Keratinocyte (primary cell): Measurements from ENCODE around the gene RENBP. TPM values are rescaled to one million over a fixed set of nuclear protein-coding genes. Genes with fewer than 3 reads are reported as not detected.

ENCODE experiments used
- DNase-seq: peaks from one replicate; pipeline ENCODE4 v3.0.0-alpha.2; 2011; ENCODE audit warnings: low read depth, missing footprints, low spot score
- FAIRE-seq: peaks from 2 replicates; lab custom pipeline; 2011; peaks lifted over from hg19 to GRCh38; lab: Jason Lieb, UNC
- H2AFZ ChIP-seq: 2 replicates; pipeline ENCODE4 v1.6.0; 2012; ENCODE audit warnings: low read length, control low read depth, inconsistent platforms; ENCODE audit not compliant: control insufficient read depth
- H3K27ac ChIP-seq: 2 replicates; pipeline ENCODE4 v1.5.1; 2011; ENCODE audit warnings: low read length; ENCODE audit not compliant: control insufficient read depth, insufficient read depth
- H3K27me3 ChIP-seq: 3 replicates; pipeline ENCODE4 v1.6.0; 2011; ENCODE audit warnings: low read length; ENCODE audit not compliant: control insufficient read depth, insufficient read depth; ENCODE audit errors: extremely low read depth
- H3K36me3 ChIP-seq, 2 experiments: 2 replicates in 1 of 2; 3 replicates in 1 of 2; pipeline ENCODE4 v1.5.1; 2011; ENCODE audit warnings: low read length in 2 of 2, mild to moderate bottlenecking in 1 of 2; ENCODE audit not compliant: control insufficient read depth in 2 of 2, insufficient read depth in 2 of 2; ENCODE audit errors: extremely low read depth in 1 of 2
- H3K4me1 ChIP-seq: 3 replicates; pipeline ENCODE4 v1.5.1; 2011; ENCODE audit warnings: low read length; ENCODE audit not compliant: control insufficient read depth, insufficient read depth; ENCODE audit errors: extremely low read depth
- H3K4me2 ChIP-seq: 3 replicates; pipeline ENCODE4 v1.6.0; 2011; ENCODE audit warnings: low read depth, low read length; ENCODE audit not compliant: control insufficient read depth, insufficient read depth; ENCODE audit errors: extremely low read depth
- H3K4me3 ChIP-seq, 3 experiments: fragments of 200-600 bp in 1 of 3; sonication (generic) in 1 of 3; 2 replicates in 2 of 3; 3 replicates in 1 of 3; pipeline ENCODE4 v1.5.1; 2011 to 2016; ENCODE audit warnings: low read length in 3 of 3, mild to moderate bottlenecking in 3 of 3, control low read depth in 2 of 3, inconsistent platforms in 1 of 3, low read depth in 1 of 3, mixed read lengths in 1 of 3, mixed run types in 1 of 3, moderate library complexity in 1 of 3; ENCODE audit not compliant: control insufficient read depth in 2 of 3, insufficient read depth in 2 of 3; ENCODE audit errors: extremely low read depth in 1 of 3
- H3K79me2 ChIP-seq: 2 replicates; pipeline ENCODE4 v1.6.0; 2012; ENCODE audit warnings: low read length; ENCODE audit not compliant: control insufficient read depth, insufficient read depth
- H3K9ac ChIP-seq: 3 replicates; pipeline ENCODE4 v1.6.0; 2011; ENCODE audit warnings: low read length; ENCODE audit not compliant: control insufficient read depth, insufficient read depth; ENCODE audit errors: extremely low read depth
- H3K9me1 ChIP-seq: 3 replicates; pipeline ENCODE4 v1.6.0; 2011; ENCODE audit warnings: low read length; ENCODE audit not compliant: control insufficient read depth, insufficient read depth; ENCODE audit errors: extremely low read depth
- H3K9me3 ChIP-seq: 2 replicates; pipeline ENCODE4 v1.5.1; 2012; ENCODE audit warnings: low read depth, low read length; ENCODE audit not compliant: control insufficient read depth
- H4K20me1 ChIP-seq: 3 replicates; pipeline ENCODE4 v1.6.0; 2011; ENCODE audit warnings: low read length; ENCODE audit not compliant: control insufficient read depth, insufficient read depth; ENCODE audit errors: extremely low read depth
- CTCF ChIP-seq, 3 experiments: IDR thresholded peaks in 1 of 3; conservative IDR thresholded peaks in 1 of 3; optimal IDR thresholded peaks in 1 of 3; 2 replicates in 2 of 3; 3 replicates in 1 of 3; pipeline versions ENCODE3 to v1.5.1; 2011; ENCODE audit warnings: low read length in 3 of 3, mild to moderate bottlenecking in 3 of 3, moderate library complexity in 2 of 3, control low read depth in 1 of 3, inconsistent platforms in 1 of 3; ENCODE audit not compliant: insufficient read depth in 2 of 3; ENCODE audit errors: extremely low read depth in 1 of 3
- EZH2 ChIP-seq: IDR thresholded peaks from one replicate; pipeline ENCODE4 v1.6.1; 2012; ENCODE audit warnings: inconsistent platforms, mild to moderate bottlenecking, low read length, moderate library complexity
- dilution Hi-C: fragments of 300-500 bp; cut with MboI; formaldehyde crosslinking; loops from one replicate; pipeline ENCODE4 v1.7.0; 2020; ENCODE audit warnings: low sequenced_read_pairs; ENCODE audit not compliant: extremely low pct_ligation_motif_present
- polyA plus RNA-seq, 5 experiments: library from polyadenylated mRNA; depleted of rRNA in 3 of 5; stranded (reverse) in 3 of 5; stranded (forward) in 1 of 5; unstranded in 1 of 5; fragments of >200 nt; gene quantifications; 1 replicate in 1 of 5; 2 replicates in 3 of 5; 3 replicates in 1 of 5; pipeline versions ENCODE4 v1.2.1 to v1.2.3, GENCODE V29; 2011 to 2012; ENCODE audit warnings: missing spikeins in 2 of 5, low read depth in 1 of 5, low replicate concordance in 1 of 5

RENBP gene
- polyA plus RNA-seq, 1 donor (not counting 4 experiments of a cell fraction or from before 2014, with no cell fraction given): 0.16 TPM

GRCh38 chrX:153993079-153993478, 48.6 kb upstream of the RENBP start:
- Histone ChIP-seq H3K36me3 (no peaks in the 10 kb centered on the region), H3K4me1 (no peaks in the 10 kb centered on the region), H4K20me1 (no peaks in the 10 kb centered on the region), H3K4me3 (no peak overlapping the region), H3K4me2 (no peak overlapping the region), H3K79me2 (no peaks in the 10 kb centered on the region), H3K27me3 (no peaks in the 10 kb centered on the region), H3K9me1 (no peaks in the 10 kb centered on the region), H3K9me3 (no peaks in the 10 kb centered on the region), H3K9ac (no peak overlapping the region), H2AFZ (no peak overlapping the region), H3K27ac (no peak overlapping the region)
- dilution Hi-C loops: no loop called here
- no peak for FAIRE-seq
- no peak for DNase-seq
- no peak for TF ChIP-seq EZH2

- Histone ChIP-seq H3K4me1 (no peaks in the 10 kb centered on the region), H3K27me3 (no peaks in the 10 kb centered on the region), H3K4me3 (no peak overlapping the region), H4K20me1 (no peaks in the 10 kb centered on the region), H3K9ac (no peak overlapping the region), H3K79me2 (no peaks in the 10 kb centered on the region), H3K27ac (no peak overlapping the region), H3K4me2 (no peak overlapping the region), H3K9me3 (no peaks in the 10 kb centered on the region), H3K36me3 (no peaks in the 10 kb centered on the region), H2AFZ (no peak overlapping the region), H3K9me1 (no peaks in the 10 kb centered on the region)
- FAIRE-seq (no peak), DNase-seq (no peak)
- TF ChIP-seq EZH2 (no peak), CTCF (optimal IDR thresholded peaks at IDR 0.05 in 1 of 3, IDR thresholded peaks at IDR 0.05 in 1 of 3, conservative IDR thresholded peaks at IDR 0.05 in 1 of 3; ENCODE audit: extremely low read depth in 1 of 3, insufficient read depth in 2 of 3, low read length in 3 of 3) (no peak)
- dilution Hi-C loops: no loop called here
These were observed 47.7 kb upstream of the RENBP start for GRCh38 chrX:153992180-153992579.

- no peak overlapping the region for H2AFZ ChIP-seq
- no peak overlapping the region for H3K9ac ChIP-seq
- H3K36me3 ChIP-seq: no peaks in the 10 kb centered on the region
- TF ChIP-seq CTCF (optimal IDR thresholded peaks at IDR 0.05 in 1 of 3, IDR thresholded peaks at IDR 0.05 in 1 of 3, conservative IDR thresholded peaks at IDR 0.05 in 1 of 3; ENCODE audit: extremely low read depth in 1 of 3, insufficient read depth in 2 of 3, low read length in 3 of 3) (no peak), EZH2 (no peak)
- H3K4me3 ChIP-seq: no peak overlapping the region
- no peak overlapping the region for H3K27ac ChIP-seq
- no peak overlapping the region for H3K4me2 ChIP-seq
- no peak for FAIRE-seq
- DNase-seq: no peak
- H3K27me3 ChIP-seq: no peaks in the 10 kb centered on the region
- H3K9me3 ChIP-seq: no peaks in the 10 kb centered on the region
- no peaks in the 10 kb centered on the region for H4K20me1 ChIP-seq
- H3K79me2 ChIP-seq: no peaks in the 10 kb centered on the region
- H3K9me1 ChIP-seq: no peaks in the 10 kb centered on the region
- H3K4me1 ChIP-seq: no peaks in the 10 kb centered on the region
- dilution Hi-C loops: no loop called here
These were observed 46.7 kb upstream of the RENBP start for GRCh38 chrX:153991013-153991580.
